Measurements from ENCODE around the gene WDR45.

WDR45 gene

DNA sequence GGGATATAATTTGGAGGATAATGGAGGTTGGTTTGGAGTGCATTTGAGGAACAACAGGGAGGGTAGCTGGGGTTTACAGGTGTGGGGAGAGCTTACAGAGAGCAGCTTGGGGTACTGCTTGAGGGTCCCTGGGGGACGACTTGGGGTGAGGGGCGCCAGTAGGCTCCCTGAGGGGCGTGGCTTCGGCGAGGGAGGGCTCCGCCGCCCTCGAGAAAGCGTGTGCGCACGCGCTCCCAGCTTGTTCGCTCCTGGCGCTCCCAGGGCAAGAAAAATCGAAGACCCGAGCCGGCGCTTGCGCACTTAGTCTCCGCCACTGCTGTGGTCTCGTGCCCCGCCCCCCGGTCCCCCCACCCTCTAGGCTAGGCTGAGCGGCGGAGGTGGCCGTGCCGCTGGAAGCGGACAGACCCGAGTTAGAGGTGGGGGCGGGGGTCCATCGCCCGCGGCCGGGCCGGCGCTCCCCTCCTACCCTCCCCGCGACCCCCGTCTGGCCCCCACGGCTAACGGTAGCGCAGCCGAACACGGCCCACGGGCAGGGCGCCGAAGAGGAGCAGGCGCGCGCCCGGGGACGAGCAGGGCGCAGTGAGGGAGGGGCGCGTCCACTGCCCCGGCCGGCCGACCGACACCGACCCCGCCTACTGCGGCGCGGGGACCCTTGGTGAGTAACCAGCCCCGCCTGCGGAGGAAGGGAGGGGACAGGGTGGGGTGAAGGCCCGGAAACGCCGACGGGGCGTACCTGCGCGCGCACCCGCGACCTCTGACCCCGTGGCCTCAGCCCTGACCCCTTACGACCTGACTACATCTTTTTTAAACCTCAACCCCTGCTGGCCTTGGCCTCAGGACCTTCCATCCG is 26.2 kb downstream of the WDR45 start:
- FAIRE-seq (peak; percentile 79), DNase-seq (ENCODE audit: insufficient read length, low spot score) (peak; percentile 45)

DNA sequence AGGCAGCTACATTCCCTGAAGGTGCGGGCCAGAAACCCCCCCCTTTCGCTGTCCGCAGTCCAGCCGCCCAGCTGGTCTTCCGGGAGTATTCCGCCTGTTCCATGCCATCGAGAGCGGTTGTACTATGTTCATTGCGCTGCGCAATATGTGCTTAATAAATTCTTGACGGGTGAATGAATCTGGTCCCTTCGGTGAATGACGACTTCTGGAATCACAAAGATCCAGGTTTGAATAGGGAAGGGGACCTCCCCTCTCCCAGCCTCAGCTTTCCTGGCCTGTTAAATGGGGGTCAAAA is 35.8 kb downstream of the WDR45 start:
- FAIRE-seq (no peak), DNase-seq (ENCODE audit: insufficient read length, low spot score) (no peak)

- DNase-seq (ENCODE audit: insufficient read length, low spot score) (peak; percentile 63), FAIRE-seq (peak; percentile 100)
Measured at GRCh38 chrX:49043220-49043986, 36.3 kb downstream of the WDR45 start, which contains the start of gene TFE3. TFE3 (minus strand) TSS chrX:49043357; CDS start chrX:49043226, 131 bp downstream.

GRCh38 chrX:49042581-49043219 is 37.0 kb downstream of the WDR45 start:
- DNase-seq (ENCODE audit: insufficient read length, low spot score) (no peak), FAIRE-seq (no peak)

DNA sequence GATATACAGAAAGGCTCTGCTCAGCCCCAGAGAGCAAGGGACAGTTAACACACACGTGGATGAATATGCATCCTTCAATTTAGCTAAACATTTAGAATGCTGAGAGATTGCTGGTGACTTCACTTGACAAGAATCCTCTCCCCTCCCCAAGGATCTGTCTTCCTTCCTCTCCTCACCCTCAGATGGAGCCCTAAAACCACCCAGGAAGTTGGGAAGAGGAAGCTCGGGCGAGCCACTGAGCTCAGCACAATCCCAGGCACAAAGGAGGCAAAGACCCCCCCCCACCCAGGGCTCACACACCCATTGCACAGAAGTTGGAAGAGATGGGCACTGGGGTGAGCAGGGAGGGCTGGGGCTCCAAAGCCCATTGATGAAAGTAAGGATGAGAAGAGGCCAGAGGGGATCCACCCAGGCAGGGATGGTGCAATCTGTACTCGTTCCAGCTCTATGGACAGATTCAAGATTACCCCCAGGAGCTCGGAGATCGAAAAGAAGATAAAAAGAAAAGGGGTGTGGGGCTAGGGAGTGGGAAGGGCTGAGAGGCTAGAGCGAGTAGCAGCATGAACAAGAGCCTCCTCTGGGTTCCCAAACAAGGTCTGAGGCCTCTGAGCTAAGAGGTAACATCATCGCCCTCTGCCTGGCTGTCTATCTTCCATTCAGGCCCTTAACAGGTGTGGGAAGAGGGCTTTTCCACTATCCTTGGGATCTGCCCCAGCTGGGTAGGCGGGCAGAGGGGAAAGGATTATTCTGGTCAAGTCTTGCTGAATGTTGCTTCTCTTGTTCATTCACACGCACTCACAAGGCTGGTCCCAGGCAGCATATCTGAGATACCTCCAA is 37.7 kb downstream of the WDR45 start:
- DNase-seq (ENCODE audit: insufficient read length, low spot score), result no peak
- FAIRE-seq, result peak; percentile 75

DNA sequence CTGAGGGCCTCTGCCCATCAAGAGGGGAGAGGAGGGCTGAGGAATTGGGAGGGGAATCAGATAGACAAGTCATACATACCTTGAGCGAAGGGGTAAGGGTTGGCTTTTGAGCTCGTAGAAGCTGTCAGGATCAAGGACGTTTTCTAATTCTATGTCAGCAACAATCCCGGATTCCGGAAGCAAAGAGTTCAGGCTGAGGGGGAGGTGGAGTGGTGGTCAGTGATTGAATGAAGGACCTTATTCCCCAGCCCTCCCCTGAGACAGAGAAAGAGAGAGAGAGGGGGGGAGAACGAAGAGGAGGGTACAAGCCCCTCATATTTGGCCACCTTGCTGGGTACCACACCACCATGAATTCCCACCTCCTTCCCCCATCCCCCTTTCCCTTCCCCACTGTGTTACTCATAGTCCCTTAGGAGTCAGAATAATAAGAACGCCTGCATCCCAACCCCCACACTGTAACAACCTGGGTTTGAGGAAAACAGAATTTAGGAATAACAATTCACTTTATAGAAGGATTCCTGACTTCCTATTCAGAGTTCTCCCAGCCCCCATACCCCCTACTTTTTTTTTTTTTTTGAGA is 39.2 kb downstream of the WDR45 start:
- DNase-seq (ENCODE audit: insufficient read length, low spot score), result no peak
- FAIRE-seq, result peak; percentile 66

GRCh38 chrX:49039598-49040375 is 39.9 kb downstream of the WDR45 start:
- no peak for DNase-seq (ENCODE audit: insufficient read length, low spot score)
- peak; percentile 21 for FAIRE-seq

DNA sequence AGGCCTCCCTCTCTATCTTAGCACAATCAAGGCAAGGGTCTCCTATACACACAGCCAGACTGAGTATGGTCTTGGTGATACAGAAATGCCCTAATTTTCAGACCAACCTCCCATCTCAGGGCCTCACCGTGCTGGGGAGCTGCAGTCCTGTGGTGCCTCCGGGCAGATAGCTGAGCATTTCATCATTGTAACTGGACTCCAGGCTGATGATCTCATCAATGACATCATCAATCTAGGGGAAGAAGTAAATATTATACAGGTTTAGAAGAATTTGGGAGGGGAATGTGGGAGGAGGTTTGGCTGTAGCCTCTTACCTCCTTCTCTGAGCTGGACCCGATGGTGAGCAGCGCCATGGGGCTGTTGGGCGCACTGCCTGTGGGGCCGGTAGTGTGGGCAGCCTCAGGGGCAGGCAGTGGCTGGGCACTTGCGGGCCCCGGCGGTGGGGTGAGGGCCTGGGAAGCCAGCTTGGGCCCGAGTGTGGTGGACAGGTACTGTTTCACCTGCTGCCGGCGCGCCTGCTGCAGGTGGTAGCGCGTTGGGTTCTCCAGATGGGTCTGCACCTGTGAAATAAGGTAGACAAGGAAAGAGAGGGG is 41.7 kb downstream of the WDR45 start:
- FAIRE-seq (no peak), DNase-seq (ENCODE audit: insufficient read length, low spot score) (no peak)

DNA sequence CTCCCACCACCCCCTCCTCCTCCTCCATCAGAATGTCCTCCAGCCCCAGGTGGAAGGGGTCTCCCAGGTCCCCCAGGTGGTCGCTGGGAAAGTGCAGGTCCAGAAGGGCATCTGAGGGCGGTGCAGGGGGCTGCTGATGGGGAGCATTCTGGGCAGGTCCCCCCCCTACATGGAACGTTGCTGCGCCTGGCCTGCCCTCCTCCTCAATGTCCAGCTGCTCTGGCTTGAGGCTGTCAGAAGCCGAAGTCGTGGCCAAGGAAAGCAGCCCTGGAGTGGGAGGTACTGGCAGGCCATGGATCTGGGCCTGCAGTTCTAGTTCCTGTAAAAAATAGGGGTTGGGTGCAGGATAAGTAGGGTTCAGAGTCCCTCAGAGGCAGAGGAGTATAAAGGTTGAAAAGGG is 49.4 kb downstream of the WDR45 start:
- no peak for DNase-seq (ENCODE audit: insufficient read length, low spot score)
- no peak for FAIRE-seq

DNA sequence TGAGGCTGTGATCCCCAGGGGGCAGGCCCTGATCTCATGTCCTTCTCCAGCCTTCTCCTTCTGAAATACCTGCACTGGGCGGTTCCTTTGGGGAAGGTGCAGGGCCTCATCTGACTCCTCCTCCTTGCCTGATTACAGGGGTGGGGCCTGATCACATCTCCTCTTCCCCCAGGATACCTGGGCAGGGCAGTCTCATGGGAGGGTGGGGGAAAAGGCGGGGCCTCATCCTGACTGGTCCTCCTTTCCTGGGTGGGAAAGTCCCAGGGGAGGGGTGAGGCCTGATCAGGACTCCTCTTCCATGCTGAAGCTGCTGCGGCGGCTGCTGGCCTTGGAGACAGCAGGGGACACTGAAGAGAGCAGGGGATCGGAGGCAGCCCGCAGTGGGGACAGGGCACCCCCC is 49.8 kb downstream of the WDR45 start:
- FAIRE-seq, result no peak
- DNase-seq (ENCODE audit: insufficient read length, low spot score), result no peak
